Uterine smooth muscle cell (primary cell): ENCODE data around the gene PCDHA5. TPM values are rescaled to one million over a fixed set of nuclear protein-coding genes. Genes with fewer than 3 reads are reported as not detected.

Experiments
- total RNA-seq: library from RNA; depleted of rRNA; stranded (reverse); fragments of >200 nt; gene quantifications from 2 replicates; pipeline ENCODE4 v1.2.3, GENCODE V29; 2014

Gene PCDHA5
- total RNA-seq, 1 donor from 2014 or later: 0.12 TPM

Other genes starting within 250 kb of the PCDHA5 start
- 0.11 and 0.25 TPM in 2 replicates for gene CD14, start 188.4 kb upstream of the PCDHA5 start, total RNA-seq
- 9.8 and 12.1 TPM in 2 replicates for gene TMCO6, start 182.2 kb upstream of the PCDHA5 start, total RNA-seq
- gene NDUFA2, start 174.0 kb upstream of the PCDHA5 start, total RNA-seq: 22.8 and 31.7 TPM in 2 replicates
- 101 and 140 TPM in 2 replicates for gene IK, start 173.8 kb upstream of the PCDHA5 start, total RNA-seq
- gene WDR55, start 156.7 kb upstream of the PCDHA5 start, total RNA-seq: 29.4 and 37.5 TPM in 2 replicates
- gene DND1, start 148.0 kb upstream of the PCDHA5 start, total RNA-seq: 0.12 and 0.33 TPM in 2 replicates
- 70.7 and 107 TPM in 2 replicates for gene HARS1, start 130.2 kb upstream of the PCDHA5 start, total RNA-seq
- 38.0 and 38.8 TPM in 2 replicates for gene HARS2, start 130.2 kb upstream of the PCDHA5 start, total RNA-seq
- gene ZMAT2, start 121.2 kb upstream of the PCDHA5 start, total RNA-seq: 60.6 and 61.1 TPM in 2 replicates
- gene PCDHA1, start 35.5 kb upstream of the PCDHA5 start, total RNA-seq: under 0.01 TPM in 2 replicates
- gene PCDHA2, start 26.8 kb upstream of the PCDHA5 start, total RNA-seq: under 0.01 and 0.11 TPM in 2 replicates
- gene PCDHA3, start 20.6 kb upstream of the PCDHA5 start, total RNA-seq: under 0.01 and 0.25 TPM in 2 replicates
- 0.11 and 0.62 TPM in 2 replicates for gene PCDHA4, start 14.5 kb upstream of the PCDHA5 start, total RNA-seq
- gene PCDHA6, start 6.3 kb downstream of the PCDHA5 start, total RNA-seq: 0.77 and 1.4 TPM in 2 replicates
- 0.22 and 0.87 TPM in 2 replicates for gene PCDHA7, start 12.7 kb downstream of the PCDHA5 start, total RNA-seq
- gene PCDHA8, start 19.6 kb downstream of the PCDHA5 start, total RNA-seq: 0.11 and 0.12 TPM in 2 replicates
- gene PCDHA9, start 26.8 kb downstream of the PCDHA5 start, total RNA-seq: 0.11 and 0.12 TPM in 2 replicates
- 0.33 and 0.37 TPM in 2 replicates for gene PCDHA10, start 34.3 kb downstream of the PCDHA5 start, total RNA-seq
- gene PCDHA11, start 47.3 kb downstream of the PCDHA5 start, total RNA-seq: 0.22 and 0.50 TPM in 2 replicates
- 0.11 and 0.12 TPM in 2 replicates for gene PCDHA12, start 53.7 kb downstream of the PCDHA5 start, total RNA-seq
- gene PCDHA13, start 60.5 kb downstream of the PCDHA5 start, total RNA-seq: under 0.01 and 0.25 TPM in 2 replicates
- gene PCDHAC1, start 104.7 kb downstream of the PCDHA5 start, total RNA-seq: 0.11 and 0.25 TPM in 2 replicates
- gene PCDHAC2, start 144.9 kb downstream of the PCDHA5 start, total RNA-seq: 0.55 and 1.9 TPM in 2 replicates
- gene PCDHB1, start 229.8 kb downstream of the PCDHA5 start, total RNA-seq: not detected in 2 replicates